MM.1S (cell line): ENCODE data around the gene PCK1.

ENCODE experiments used
- DNase-seq: peaks from one replicate; pipeline ENCODE4 v3.0.0-alpha.2; 2015
- H2AFZ ChIP-seq: fragments of 300-600 bp; sonication (generic); 2 replicates; pipeline ENCODE4 v1.6.0; 2016; ENCODE audit warnings: antibody characterized with exemption, low read length
- H3F3A ChIP-seq: fragments of 300-600 bp; sonication (generic); 2 replicates; pipeline ENCODE4 v1.6.1; 2016; ENCODE audit warnings: mild to moderate bottlenecking, antibody characterized with exemption, low read length, moderate library complexity, mixed read lengths; ENCODE audit not compliant: insufficient read depth
- H3K27ac ChIP-seq: fragments of 300-600 bp; sonication (generic); 2 replicates; pipeline ENCODE4 v1.5.1; 2016; ENCODE audit warnings: mild to moderate bottlenecking, low read length
- H3K27me3 ChIP-seq: fragments of 300-600 bp; sonication (generic); replicated peaks from 2 replicates; pipeline ENCODE4 v1.6.0; 2016; ENCODE audit warnings: low read length; ENCODE audit not compliant: insufficient read depth
- H3K36me3 ChIP-seq: fragments of 300-600 bp; sonication (generic); replicated peaks from 2 replicates; pipeline ENCODE4 v1.6.1; 2016; ENCODE audit warnings: mild to moderate bottlenecking, low read length, mixed read lengths; ENCODE audit not compliant: insufficient read depth
- H3K4me1 ChIP-seq: fragments of 300-600 bp; sonication (generic); 2 replicates; pipeline ENCODE4 v1.6.1; 2016; ENCODE audit warnings: low read length, mixed read lengths
- H3K4me2 ChIP-seq: fragments of 300-600 bp; sonication (generic); 2 replicates; pipeline ENCODE4 v1.6.0; 2016; ENCODE audit warnings: low read depth, low read length
- H3K4me3 ChIP-seq: fragments of 300-600 bp; sonication (generic); 2 replicates; pipeline ENCODE4 v1.5.1; 2016; ENCODE audit warnings: low read length, mixed read lengths
- H3K79me2 ChIP-seq: fragments of 300-600 bp; sonication (generic); 2 replicates; pipeline ENCODE4 v1.6.1; 2016; ENCODE audit warnings: mixed run types, low read length, mixed read lengths
- H3K9ac ChIP-seq: fragments of 300-600 bp; sonication (generic); 2 replicates; pipeline ENCODE4 v1.6.1; 2016; ENCODE audit warnings: low read length, mixed read lengths
- H3K9me2 ChIP-seq: fragments of 300-600 bp; sonication (generic); replicated peaks from 2 replicates; pipeline ENCODE4 v1.6.1; 2016; ENCODE audit warnings: mild to moderate bottlenecking, low read length, mixed read lengths; ENCODE audit not compliant: insufficient read depth
- H3K9me3 ChIP-seq: fragments of 300-600 bp; sonication (generic); replicated peaks from 2 replicates; pipeline ENCODE4 v1.6.1; 2016; ENCODE audit warnings: mild to moderate bottlenecking, low read length, mixed read lengths; ENCODE audit not compliant: insufficient read depth
- H4K20me1 ChIP-seq: fragments of 300-600 bp; sonication (generic); 2 replicates; pipeline ENCODE4 v1.6.1; 2016; ENCODE audit warnings: mild to moderate bottlenecking, low read length, moderate library complexity, mixed read lengths; ENCODE audit not compliant: insufficient read depth
- EZH2 ChIP-seq: fragments of 300-600 bp; sonication (generic); optimal IDR thresholded peaks from 2 replicates; pipeline ENCODE3; 2017; ENCODE audit warnings: low read depth, mild to moderate bottlenecking, antibody characterized with exemption, low read length, mixed read lengths
- EZH2phosphoT487 ChIP-seq: fragments of 300-600 bp; sonication (generic); IDR thresholded peaks from 2 replicates; pipeline ENCODE4 v1.6.1; 2018; ENCODE audit warnings: antibody characterized with exemption, low read length
- TF ChIP-seq, protein P1 (sequence below): fragments of 300-600 bp; sonication (generic); IDR thresholded peaks from 2 replicates; pipeline ENCODE4 v1.5.1; 2016; ENCODE audit warnings: antibody characterized with exemption, low read length, mixed read lengths

PCK1 gene

DNA sequence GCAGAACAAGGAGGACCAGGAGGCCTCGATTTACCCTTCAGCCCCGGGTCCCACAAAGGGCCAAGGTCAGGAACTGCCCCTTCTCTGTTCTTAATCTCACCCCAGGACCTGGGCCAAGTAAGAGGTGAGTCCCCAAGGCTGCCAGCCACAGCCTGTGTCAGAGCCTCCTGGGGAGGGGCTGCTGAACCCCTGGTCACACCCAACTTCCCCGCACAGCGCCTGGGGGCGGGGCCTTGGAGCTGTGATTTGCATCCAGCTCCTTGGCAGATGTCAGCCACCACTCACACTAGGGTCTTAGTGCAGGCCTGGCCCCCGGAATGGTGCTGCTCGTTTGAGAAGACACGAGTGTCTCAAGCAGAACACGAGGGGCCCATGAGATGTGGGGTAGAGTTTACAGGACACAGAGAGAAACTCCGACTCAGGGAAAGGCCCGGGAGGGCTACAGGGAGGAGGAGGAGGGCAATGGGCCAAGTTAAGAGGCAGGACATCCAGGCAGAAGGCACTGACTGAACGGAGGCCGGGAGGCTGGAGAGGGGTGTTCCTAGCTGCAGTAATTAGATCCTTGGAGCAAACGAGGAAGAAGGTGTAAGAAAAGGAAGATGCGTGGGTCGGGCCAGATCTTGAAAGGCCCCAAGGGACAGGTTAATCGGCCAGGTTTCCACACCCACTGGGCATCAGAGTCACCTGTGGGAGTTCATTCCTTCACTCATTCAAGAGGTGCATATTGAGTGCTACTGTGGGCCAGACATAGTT is 32.4 kb downstream of the PCK1 start:
- no peaks in the 10 kb centered on the region; the same call in 1 of the 2 replicates for H4K20me1 ChIP-seq
- H3K9ac ChIP-seq = no peak overlapping the region
- no peaks in the 10 kb centered on the region for H3K9me2 ChIP-seq
- H3F3A ChIP-seq = no peaks in the 10 kb centered on the region
- H3K36me3 ChIP-seq = no peaks in the 10 kb centered on the region
- no peaks in the 10 kb centered on the region for H3K9me3 ChIP-seq
- DNase-seq = no peak
- no peak overlapping the region for H2AFZ ChIP-seq
- H3K79me2 ChIP-seq = no peaks in the 10 kb centered on the region
- H3K4me1 ChIP-seq = no peaks in the 10 kb centered on the region
- TF ChIP-seq EZH2 (no peak), EZH2phosphoT487 (no peak)
- TF ChIP-seq, protein P1, sequence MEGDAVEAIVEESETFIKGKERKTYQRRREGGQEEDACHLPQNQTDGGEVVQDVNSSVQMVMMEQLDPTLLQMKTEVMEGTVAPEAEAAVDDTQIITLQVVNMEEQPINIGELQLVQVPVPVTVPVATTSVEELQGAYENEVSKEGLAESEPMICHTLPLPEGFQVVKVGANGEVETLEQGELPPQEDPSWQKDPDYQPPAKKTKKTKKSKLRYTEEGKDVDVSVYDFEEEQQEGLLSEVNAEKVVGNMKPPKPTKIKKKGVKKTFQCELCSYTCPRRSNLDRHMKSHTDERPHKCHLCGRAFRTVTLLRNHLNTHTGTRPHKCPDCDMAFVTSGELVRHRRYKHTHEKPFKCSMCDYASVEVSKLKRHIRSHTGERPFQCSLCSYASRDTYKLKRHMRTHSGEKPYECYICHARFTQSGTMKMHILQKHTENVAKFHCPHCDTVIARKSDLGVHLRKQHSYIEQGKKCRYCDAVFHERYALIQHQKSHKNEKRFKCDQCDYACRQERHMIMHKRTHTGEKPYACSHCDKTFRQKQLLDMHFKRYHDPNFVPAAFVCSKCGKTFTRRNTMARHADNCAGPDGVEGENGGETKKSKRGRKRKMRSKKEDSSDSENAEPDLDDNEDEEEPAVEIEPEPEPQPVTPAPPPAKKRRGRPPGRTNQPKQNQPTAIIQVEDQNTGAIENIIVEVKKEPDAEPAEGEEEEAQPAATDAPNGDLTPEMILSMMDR = no peak
- H3K27ac ChIP-seq = no peak overlapping the region
- no peak overlapping the region for H3K4me3 ChIP-seq
- H3K4me2 ChIP-seq = no peak overlapping the region; the same call in 1 of the 2 replicates
- peaks cover 59% of the 10 kb centered on the region for H3K27me3 ChIP-seq

DNA sequence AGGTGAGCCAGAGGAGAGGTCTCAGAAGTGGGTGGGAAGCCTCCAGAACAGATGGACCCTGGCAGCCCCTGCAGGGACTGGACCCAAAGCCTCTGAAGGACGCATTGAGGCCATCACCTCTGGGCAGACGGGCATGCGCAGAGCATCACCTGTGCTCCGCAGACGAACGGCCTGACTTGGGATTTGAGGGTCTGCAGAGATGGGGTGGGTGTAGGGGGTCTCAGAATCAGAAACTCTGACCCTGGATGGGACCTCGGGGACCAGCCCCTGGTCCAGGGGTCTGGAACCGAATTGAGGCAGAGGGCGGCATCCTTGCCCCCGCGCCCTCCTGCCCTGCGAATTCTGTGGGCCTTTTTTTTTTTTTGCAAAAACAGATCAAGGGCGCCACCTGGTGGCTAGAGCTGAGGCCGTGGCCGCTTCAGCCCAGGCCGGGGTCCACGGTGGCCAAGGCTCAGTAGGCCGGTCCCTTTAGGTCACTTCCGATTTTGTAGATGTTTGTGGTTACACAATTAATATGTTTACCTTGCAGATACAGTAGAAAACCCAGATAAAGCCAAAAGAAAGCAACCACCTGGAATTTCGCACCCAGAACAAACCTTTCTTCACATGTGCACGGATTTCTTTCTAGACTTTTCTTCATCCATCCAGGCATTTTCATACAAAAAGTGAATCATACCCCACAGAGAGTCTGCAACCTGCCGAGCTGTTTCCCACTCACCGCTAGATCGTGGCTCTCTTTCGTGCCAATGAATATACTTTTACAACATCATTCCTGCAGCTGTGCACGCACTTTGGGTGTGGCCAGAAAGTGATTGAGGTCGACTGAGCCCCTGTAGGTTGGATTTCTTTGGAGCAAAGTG is 33.4 kb downstream of the PCK1 start:
- H3K4me2 ChIP-seq = no peak overlapping the region
- no peak overlapping the region for H3K4me3 ChIP-seq
- H3F3A ChIP-seq = no peaks in the 10 kb centered on the region
- H3K79me2 ChIP-seq = no peaks in the 10 kb centered on the region
- peaks cover 50% of the 10 kb centered on the region for H3K27me3 ChIP-seq
- H3K4me1 ChIP-seq = no peaks in the 10 kb centered on the region
- no peaks in the 10 kb centered on the region for H3K36me3 ChIP-seq
- peak; percentile 28 for DNase-seq
- no peak overlapping the region for H3K9ac ChIP-seq
- no peak overlapping the region for H2AFZ ChIP-seq
- TF ChIP-seq EZH2phosphoT487 (no peak), EZH2 (no peak)
- TF ChIP-seq, protein P1 = peak; percentile 90
- no peaks in the 10 kb centered on the region; the same call in 1 of the 2 replicates for H4K20me1 ChIP-seq
- H3K27ac ChIP-seq = no peak overlapping the region
- no peaks in the 10 kb centered on the region for H3K9me3 ChIP-seq
- no peaks in the 10 kb centered on the region for H3K9me2 ChIP-seq

DNA sequence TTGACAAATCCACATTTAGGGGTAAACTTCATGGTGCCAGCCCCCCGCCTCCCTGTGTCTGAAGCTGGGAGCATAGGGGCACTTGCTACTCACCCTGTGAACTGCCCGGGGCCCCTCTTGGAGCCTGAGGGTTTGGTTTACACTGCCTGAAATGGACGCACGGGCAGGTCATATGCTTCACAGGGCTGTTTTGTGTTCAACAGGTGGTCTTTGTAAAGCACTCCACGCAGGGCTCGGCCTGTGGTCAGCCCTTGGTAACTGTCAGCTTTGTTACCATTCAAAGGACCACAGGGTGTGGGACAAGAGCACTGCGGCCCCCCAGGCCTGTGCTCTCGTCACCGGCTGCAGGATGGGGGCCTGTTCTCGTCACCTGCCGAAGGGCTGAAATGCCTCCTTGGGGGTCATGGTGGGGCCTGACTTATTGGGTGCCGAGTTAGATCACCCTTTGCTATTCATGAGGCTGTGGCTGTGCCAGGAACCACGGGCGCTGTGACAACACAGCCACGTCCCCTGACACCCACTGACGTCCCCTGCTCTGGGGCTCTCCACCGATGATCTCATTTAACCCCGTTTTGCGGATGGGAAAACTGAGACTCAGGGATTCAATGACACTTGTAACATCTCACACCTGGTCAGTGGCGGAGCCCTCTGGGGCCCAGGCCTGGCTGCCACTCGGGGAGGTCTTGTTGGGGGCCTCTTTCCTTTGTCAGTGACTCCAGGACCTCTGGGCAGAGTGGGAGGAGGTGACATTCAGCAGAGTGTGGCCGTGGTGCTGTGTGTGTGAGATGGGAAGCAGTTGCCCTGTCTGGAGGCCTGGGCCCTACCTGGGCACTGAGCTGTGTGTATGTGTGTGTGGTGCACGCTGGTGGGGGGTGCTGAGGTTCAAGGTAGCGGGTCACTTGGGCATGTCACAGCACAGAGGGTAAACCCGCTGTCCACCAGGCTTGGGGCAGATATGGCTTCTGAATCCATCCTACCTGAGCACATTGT is 34.4 kb downstream of the PCK1 start:
- no peak overlapping the region for H3K27ac ChIP-seq
- no peaks in the 10 kb centered on the region for H3K9me3 ChIP-seq
- H3K79me2 ChIP-seq = no peaks in the 10 kb centered on the region
- H3K9ac ChIP-seq = no peak overlapping the region
- TF ChIP-seq, protein P1 = no peak
- TF ChIP-seq EZH2phosphoT487 = no peak
- TF ChIP-seq EZH2 = no peak
- DNase-seq = no peak
- H2AFZ ChIP-seq = no peak overlapping the region
- no peaks in the 10 kb centered on the region for H3K4me1 ChIP-seq
- H3K4me3 ChIP-seq = no peak overlapping the region
- peaks cover 40% of the 10 kb centered on the region for H3K27me3 ChIP-seq
- no peaks in the 10 kb centered on the region for H3F3A ChIP-seq
- H3K4me2 ChIP-seq = no peak overlapping the region
- H3K36me3 ChIP-seq = no peaks in the 10 kb centered on the region
- no peaks in the 10 kb centered on the region for H3K9me2 ChIP-seq
- no peaks in the 10 kb centered on the region for H4K20me1 ChIP-seq
